GM12878 (cell line): Measurements from ENCODE around the gene CNN1. TPM values are rescaled to one million over a fixed set of nuclear protein-coding genes. Genes with fewer than 3 reads are reported as not detected.

Source experiments
- ATAC-seq: fragments of 200-7000 bp; cut with Tn5 transposase; 3 replicates; pipeline ENCODE4 v1.9.1; 2020; ENCODE audit warnings: mild to moderate bottlenecking, moderate library complexity
- BruUV-seq: library from RNA; stranded (reverse); fragments of 400-500 nt; replicated peaks from 2 replicates; lab custom pipeline; 2021; lab: Mats Ljungman, UMichigan
- CTCF ChIA-PET: fragments of 300-600 bp; sonication (Branson Sonifier 250); formaldehyde crosslinking; extraction: SDS; loops from one replicate; lab custom pipeline; 2021; ENCODE audit warnings: inconsistent platforms; lab: Yijun Ruan, JAX
- POLR2A ChIA-PET: fragments of 350-600 bp; formaldehyde crosslinking; extraction: SDS; loops from one replicate; lab custom pipeline; 2021; ENCODE audit warnings: inconsistent platforms; lab: Charles Lee
- RAD21 ChIA-PET: fragments of 300-600 bp; sonication (Branson Sonifier 250); formaldehyde crosslinking; loops from one replicate; lab custom pipeline; 2023; ENCODE audit warnings: antibody characterized with exemption; ENCODE audit not compliant: unreplicated experiment; lab: Charles Lee
- SMC1A ChIA-PET: fragments of 300-600 bp; sonication (Branson Sonifier 250); formaldehyde crosslinking; loops from one replicate; lab custom pipeline; 2023; ENCODE audit not compliant: unreplicated experiment, uncharacterized antibody; lab: Charles Lee
- DNase-seq: peaks from one replicate; pipeline ENCODE4 v3.0.0-alpha.2; 2011; ENCODE audit warnings: low read depth, low spot score
- FAIRE-seq: peaks from 3 replicates; lab custom pipeline; 2011; peaks lifted over from hg19 to GRCh38; lab: Jason Lieb, UNC
- H2AFZ ChIP-seq: 2 replicates; pipeline ENCODE4 v1.6.0; 2011; ENCODE audit warnings: low read depth, low read length, control low read depth; ENCODE audit not compliant: control insufficient read depth
- H3K27ac ChIP-seq: 2 replicates; pipeline ENCODE4 v1.5.1; 2011; ENCODE audit warnings: control low read depth; ENCODE audit not compliant: control insufficient read depth, insufficient read depth
- H3K27me3 ChIP-seq, 2 experiments: replicated peaks in 1 of 2; 2 replicates each; pipeline versions ENCODE4 v1.6.0 to v1.6.1; 2011; ENCODE audit warnings: low read length in 1 of 2; ENCODE audit not compliant: control insufficient read depth in 2 of 2, insufficient read depth in 2 of 2
- H3K36me3 ChIP-seq, 2 experiments: 2 replicates each; pipeline ENCODE4 v1.5.1; 2011; ENCODE audit warnings: low read length in 1 of 2; ENCODE audit not compliant: control insufficient read depth in 2 of 2, insufficient read depth in 2 of 2
- H3K4me1 ChIP-seq: 2 replicates; pipeline ENCODE4 v1.6.1; 2011; ENCODE audit warnings: mild to moderate bottlenecking, low read length, moderate library complexity, mixed read lengths; ENCODE audit not compliant: control insufficient read depth, insufficient read depth
- H3K4me2 ChIP-seq: 2 replicates; pipeline ENCODE4 v1.6.0; 2011; ENCODE audit warnings: control low read depth; ENCODE audit not compliant: control insufficient read depth, insufficient read depth
- H3K4me3 ChIP-seq: fragments of 200-600 bp; sonication (generic); 2 replicates; pipeline ENCODE4 v1.5.1; 2016
- H3K79me2 ChIP-seq: 2 replicates; pipeline ENCODE4 v1.6.0; 2011; ENCODE audit warnings: low read length; ENCODE audit not compliant: control insufficient read depth, insufficient read depth
- H3K9ac ChIP-seq: 2 replicates; pipeline ENCODE4 v1.8.0; 2011; ENCODE audit warnings: low read length, control low read depth, mixed read lengths; ENCODE audit not compliant: control insufficient read depth, insufficient read depth
- H3K9me3 ChIP-seq: replicated peaks from 3 replicates; pipeline ENCODE4 v1.5.1; 2011; ENCODE audit warnings: mild to moderate bottlenecking, low read length; ENCODE audit not compliant: control insufficient read depth, insufficient read depth
- H4K20me1 ChIP-seq: 2 replicates; pipeline ENCODE4 v1.6.0; 2011; ENCODE audit not compliant: control insufficient read depth, insufficient read depth
- BRCA1 ChIP-seq: IDR thresholded peaks from 2 replicates; pipeline ENCODE4 v1.6.1; 2011; ENCODE audit warnings: low read depth, low read length, improper control_type of control experiment
- CBX3 ChIP-seq: fragments of 200-600 bp; sonication (generic); IDR thresholded peaks from 2 replicates; pipeline ENCODE4 v1.6.1; 2016; ENCODE audit warnings: low read depth, borderline replicate concordance
- CBX5 ChIP-seq: sonication (generic); IDR thresholded peaks from 2 replicates; pipeline ENCODE4 v1.6.1; 2016; ENCODE audit warnings: low read depth, moderate library complexity, mild to moderate bottlenecking, inconsistent platforms
- FOXM1 ChIP-seq: IDR thresholded peaks from 2 replicates; pipeline ENCODE4 v1.6.1; 2012; ENCODE audit warnings: low read depth, mild to moderate bottlenecking, inconsistent platforms, low read length, moderate library complexity
- IKZF1 ChIP-seq: fragments of 450-650 bp; conservative IDR thresholded peaks from 2 replicates; pipeline ENCODE4 v1.6.1; 2017; ENCODE audit warnings: antibody characterized with exemption, mild to moderate bottlenecking
- IRF4 ChIP-seq: IDR thresholded peaks from 2 replicates; pipeline ENCODE4 v1.6.1; 2011; ENCODE audit warnings: low read depth, low read length
- KAT2A ChIP-seq: conservative IDR thresholded peaks from 2 replicates; pipeline ENCODE4 v1.6.1; 2011; ENCODE audit warnings: low read depth, low read length; ENCODE audit not compliant: control insufficient read depth
- MTA2 ChIP-seq: fragments of 450-650 bp; IDR thresholded peaks from 2 replicates; pipeline ENCODE4 v1.6.1; 2016; ENCODE audit warnings: low read depth, mild to moderate bottlenecking, moderate library complexity
- MTA3 ChIP-seq: IDR thresholded peaks from 2 replicates; pipeline ENCODE4 v1.6.1; 2012; ENCODE audit warnings: low read length, inconsistent platforms, borderline replicate concordance
- NR2C2 ChIP-seq: IDR thresholded peaks from 2 replicates; pipeline ENCODE4 v1.6.1; 2011; ENCODE audit warnings: borderline replicate concordance, low read depth; ENCODE audit not compliant: control insufficient read depth, insufficient read length
- NRF1 ChIP-seq: conservative IDR thresholded peaks from 2 replicates; pipeline ENCODE4 v1.6.1; 2011; ENCODE audit warnings: mild to moderate bottlenecking, low read depth, low read length, improper control_type of control experiment
- PAX5 ChIP-seq: IDR thresholded peaks from 2 replicates; pipeline ENCODE4 v1.6.1; 2011; ENCODE audit warnings: low read depth, low read length, borderline replicate concordance
- PKNOX1 ChIP-seq: fragments of 450-650 bp; IDR thresholded peaks from 2 replicates; pipeline ENCODE4 v1.6.1; 2016; ENCODE audit warnings: mild to moderate bottlenecking
- POU2F2 ChIP-seq: IDR thresholded peaks from 3 replicates; pipeline ENCODE4 v1.6.1; 2011; ENCODE audit warnings: low read depth, mild to moderate bottlenecking, low read length, borderline replicate concordance
- RB1 ChIP-seq: fragments of 450-650 bp; formaldehyde crosslinking; IDR thresholded peaks from 2 replicates; pipeline ENCODE4 v1.6.1; 2017; ENCODE audit warnings: mild to moderate bottlenecking, borderline replicate concordance
- RFX5 ChIP-seq: IDR thresholded peaks from 2 replicates; pipeline ENCODE4 v1.6.1; 2011; ENCODE audit warnings: low read depth, low read length, improper control_type of control experiment
- SMAD1 ChIP-seq: fragments of 450-650 bp; IDR thresholded peaks from 2 replicates; pipeline ENCODE4 v1.6.1; 2018; ENCODE audit warnings: mild to moderate bottlenecking, low read depth; ENCODE audit not compliant: partially characterized antibody
- SMAD5 ChIP-seq: IDR thresholded peaks from 2 replicates; pipeline ENCODE4 v1.6.1; 2016; ENCODE audit warnings: antibody characterized with exemption, low read depth
- WGBS: methylation state at CpG from one replicate; pipeline ENCODE4 v1.1.6; 2016; ENCODE audit warnings: low lambda C conversion rate; ENCODE audit not compliant: insufficient replicate concordance, insufficient coverage; ENCODE audit errors: missing lambda C conversion rate; 5-methylcytosine and 5-hydroxymethylcytosine counted together
- in situ Hi-C: fragments of 300-500 bp; cut with MboI; formaldehyde crosslinking; loops from 9 replicates; pipeline ENCODE4 v1.14.3; 2018; ENCODE audit warnings: mixed read lengths
- intact Hi-C: fragments of 100-400 bp; cut with micrococcal nuclease; formaldehyde crosslinking; loops from one replicate; pipeline ENCODE4 v1.14.2; 2022; ENCODE audit not compliant: unreplicated experiment
- polyA plus RNA-seq, 11 experiments: library from polyadenylated mRNA; depleted of rRNA in 4 of 11; unstranded in 6 of 11; stranded (reverse) in 5 of 11; fragments of >200 nt; fragmentation: Nextera tagmentation in 4 of 11; fragmentation: Illumina TruSeq in 1 of 11; extraction: Ambion mirVana in 4 of 11; extraction: Trizol in 1 of 11; gene quantifications; 1 replicate in 1 of 11; 2 replicates in 10 of 11; pipeline versions ENCODE4 v1.2.1 to v1.2.3, GENCODE V29; 2011 to 2016; ENCODE audit warnings: inconsistent platforms in 2 of 11, missing spikeins in 2 of 11, low read depth in 1 of 11
- total RNA-seq, 4 experiments: library from RNA; depleted of rRNA in 3 of 4; stranded (reverse); fragments of >200 nt in 3 of 4; fragmentation: Illumina TruSeq in 1 of 4; extraction: Trizol in 1 of 4; gene quantifications; 2 replicates each; pipeline versions ENCODE4 v1.2.1 to v1.2.3, GENCODE V29; 2013 to 2021

Gene CNN1
- total and polyA plus RNA-seq, 10 of the 15 experiments (the other 5 are each of a cell fraction or from before 2014, with no cell fraction given): 0.03 to 0.58 (median 0.22) TPM; not detected in 1

GRCh38 chr19:11566164-11566563, 27.5 kb downstream of the CNN1 start:
- FAIRE-seq: no peak
- WGBS: 6% methylated on average over 2 of the region's 2 CpGs
- ATAC-seq: no peak
- in situ Hi-C loops: no loop called here
- H3K4me1 ChIP-seq: peaks cover 29% of the 10 kb centered on the region
- H3K9me3 ChIP-seq: no peaks in the 10 kb centered on the region
- ChIA-PET RAD21 (interaction anchor here (0.9 kb wide), 1 partner anchor 15 kb away, joined by 4 read pairs; no protein-coding TSS in a partner anchor), POLR2A (interaction anchor here (0.6 to 1.0 kb wide), 3 partner anchors 15 to 690 kb away, joined by 3 to 7 read pairs (median 4); no protein-coding TSS in a partner anchor), SMC1A (interaction anchor here (0.9 to 1.0 kb wide), 2 partner anchors 17 to 19 kb away, joined by 3 to 4 read pairs; no protein-coding TSS in a partner anchor), CTCF (interaction anchor here (5.8 kb wide), 1 partner anchor 15 kb away, joined by 47 read pairs; no protein-coding TSS in a partner anchor)
- H3K4me3 ChIP-seq: no peak overlapping the region
- H3K27ac ChIP-seq: peak overlapping the region; percentile 17; the same call in 1 of the 2 replicates
- no peak for DNase-seq
- intact Hi-C loops: loop anchor here (10.0 kb wide), 2 partner anchors 359 to 691 kb away; partner anchors contain the start of genes CARM1 and ZNF700
- no peak overlapping the region for H3K9ac ChIP-seq
- H2AFZ ChIP-seq: no peak overlapping the region
- no peaks in the 10 kb centered on the region for H3K79me2 ChIP-seq
- H3K4me2 ChIP-seq: no peak overlapping the region
- H4K20me1 ChIP-seq: no peaks in the 10 kb centered on the region
- BruUV-seq: TSS peak; percentile 85
- TF ChIP-seq BRCA1 (no peak), RFX5 (no peak), PAX5 (no peak), IKZF1 (0 out of 2 replicates have a peak, but pooled peaks have one; percentile 11), CBX3 (no peak), POU2F2 (no peak), RB1 (no peak), MTA2 (no peak), NR2C2 (no peak), SMAD5 (no peak), CBX5 (no peak), FOXM1 (no peak), MTA3 (no peak), SMAD1 (no peak), KAT2A (no peak), NRF1 (no peak), PKNOX1 (peak; percentile 59; the same call in 1 of the 2 replicates), IRF4 (no peak)
- no peaks in the 10 kb centered on the region for H3K36me3 ChIP-seq
- no peaks in the 10 kb centered on the region for H3K27me3 ChIP-seq
